NT2/D1 (cell line): ENCODE results near the gene ADSS1.

Experiments
- SUZ12 ChIP-seq: IDR thresholded peaks from 2 replicates; pipeline ENCODE4 v1.6.1; 2011; ENCODE audit not compliant: insufficient read length, insufficient read depth; ENCODE audit errors: extremely low read depth
- YY1 ChIP-seq: IDR thresholded peaks from 2 replicates; pipeline ENCODE4 v1.6.1; 2011; ENCODE audit not compliant: insufficient read length, insufficient read depth
- ZNF274 ChIP-seq: IDR thresholded peaks from 2 replicates; pipeline ENCODE4 v1.6.1; 2011; ENCODE audit warnings: mild to moderate bottlenecking, low read depth, low read length

- TF ChIP-seq YY1 (no peak), ZNF274 (no peak), SUZ12 (no peak)
These were observed 15.8 kb downstream of the ADSS1 start for GRCh38 chr14:104739546-104740516.
